ENCODE results near the gene UBE2H.

- TF ChIP-seq POLR2A (IDR thresholded peaks at IDR 0.05) (no peak), CTCF (IDR thresholded peaks at IDR 0.05) (no peak)
Measured at GRCh38 chr7:129959471-129960203, 6.9 kb upstream of the UBE2H start.

All from upper lobe of left lung (tissue), 4 donors.